ENCODE results near the gene ANK3.

Gene ANK3

GRCh38 chr10:60389413-60390025, at the start of gene ANK3:
Gene ANK3, minus strand, starts transcription at chr10:60389875. Its CDS starts 337 bp downstream, at chr10:60389538.
- in situ Hi-C loops (cut with HindIII; ENCODE audit: low sequenced_read_pairs): no loop called here

DNA sequence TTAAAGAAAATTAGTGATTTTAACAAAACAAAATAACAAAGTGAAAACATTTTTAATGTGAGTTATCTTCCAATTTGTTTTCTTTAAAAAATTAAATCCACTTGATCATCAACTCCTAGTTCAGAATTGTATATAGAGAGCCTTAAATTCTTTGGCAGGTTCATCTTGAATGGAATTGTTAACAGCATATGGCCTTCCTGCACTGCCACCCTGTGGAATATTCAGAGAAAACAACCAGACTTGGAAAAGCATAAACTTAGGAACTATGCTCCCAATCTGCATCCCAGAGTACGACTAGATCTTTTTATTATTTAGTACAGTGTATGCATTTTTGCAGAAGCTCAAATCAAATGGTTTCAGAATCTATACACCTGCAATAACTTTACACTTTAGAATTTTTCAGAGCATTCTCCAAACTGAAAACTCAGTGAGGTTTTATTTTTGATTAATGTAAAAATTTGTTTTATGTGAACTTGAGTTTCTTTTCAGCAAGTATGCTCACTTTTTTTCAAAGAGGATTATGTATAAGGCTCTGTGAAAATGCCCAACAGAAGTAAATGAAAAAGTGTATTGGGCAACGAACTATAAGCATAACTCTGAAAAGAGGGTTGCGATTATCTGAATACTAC, 44.9 kb upstream of the ANK3 start:
- in situ Hi-C loops (cut with HindIII; ENCODE audit: low sequenced_read_pairs): loop anchor here (5.0 to 25.0 kb wide), 3 partner anchors 63 to 322 kb away; no protein-coding TSS in a partner anchor

DNA sequence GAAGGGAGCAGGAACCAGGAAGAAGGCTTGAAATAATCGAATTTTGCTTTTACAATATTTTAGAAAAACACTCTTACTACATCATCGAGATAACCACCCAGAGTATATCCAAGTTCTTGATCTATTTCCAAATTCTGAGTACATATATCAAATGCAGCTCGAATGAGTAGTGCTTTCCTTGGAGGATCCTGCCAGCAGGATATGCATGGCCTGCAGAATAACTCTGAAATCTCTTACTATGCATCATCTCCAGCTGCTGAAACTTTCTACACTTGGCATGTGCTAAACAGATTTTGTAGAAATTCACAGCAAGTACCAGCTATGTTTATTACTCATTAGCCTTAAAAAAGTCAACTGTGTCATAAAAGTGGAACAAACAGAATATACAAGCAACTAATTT, 44.0 kb upstream of the ANK3 start:
- in situ Hi-C loops (cut with HindIII; ENCODE audit: low sequenced_read_pairs): loop anchor here (25.0 kb wide), 2 partner anchors 221 to 321 kb away; no protein-coding TSS in a partner anchor

DNA sequence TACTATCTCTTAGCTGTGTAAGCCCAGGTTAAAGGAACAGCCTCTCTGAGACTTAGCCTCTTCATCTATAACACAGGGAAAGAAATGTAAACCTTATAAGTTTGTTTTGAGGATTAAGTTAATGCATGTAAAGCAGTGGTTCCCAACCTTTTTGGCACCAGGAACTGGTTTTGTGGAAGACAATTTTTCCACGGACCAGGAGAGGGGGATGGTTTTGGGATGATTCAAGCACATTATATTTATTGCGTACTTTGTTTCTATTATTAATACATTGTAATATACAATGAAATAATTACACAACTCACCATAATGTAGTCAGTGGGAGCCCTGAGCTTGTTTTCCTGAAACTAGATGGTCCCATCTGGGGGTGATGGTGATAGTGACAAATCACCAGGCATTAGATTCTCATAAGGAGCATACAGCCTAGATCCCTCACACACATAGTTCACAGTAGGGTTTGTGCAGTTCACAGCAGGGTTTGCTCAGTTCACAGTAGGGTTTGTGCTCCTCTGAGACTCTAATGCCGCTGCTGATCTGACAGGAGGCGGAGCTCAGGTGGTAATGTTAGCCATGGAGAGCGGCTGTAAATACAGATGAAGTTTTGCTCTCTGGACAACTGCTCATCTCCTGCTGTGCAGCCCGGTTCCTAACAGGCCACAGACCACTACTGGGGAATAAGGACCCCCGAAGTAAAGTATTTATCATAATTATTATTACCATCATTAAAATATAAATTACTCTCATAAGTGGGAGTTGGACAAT, 41.3 kb upstream of the ANK3 start:
- in situ Hi-C loops (cut with HindIII; ENCODE audit: low sequenced_read_pairs): loop anchor here (25.0 kb wide), 2 partner anchors 219 to 319 kb away; no protein-coding TSS in a partner anchor

GRCh38 chr10:60430017-60430416, 40.3 kb upstream of the ANK3 start:
- in situ Hi-C loops (cut with HindIII; ENCODE audit: low sequenced_read_pairs): loop anchor here (25.0 kb wide), 2 partner anchors 218 to 318 kb away; no protein-coding TSS in a partner anchor

- in situ Hi-C loops (cut with HindIII; ENCODE audit: low sequenced_read_pairs): loop anchor here (25.0 kb wide), 2 partner anchors 217 to 317 kb away; no protein-coding TSS in a partner anchor
Measured at GRCh38 chr10:60429084-60429849, 39.6 kb upstream of the ANK3 start.

GRCh38 chr10:60428387-60428737, 38.7 kb upstream of the ANK3 start:
- in situ Hi-C loops (cut with HindIII; ENCODE audit: low sequenced_read_pairs): loop anchor here (25.0 kb wide), 2 partner anchors 216 to 316 kb away; no protein-coding TSS in a partner anchor

GRCh38 chr10:60427709-60428386, 38.2 kb upstream of the ANK3 start:
- in situ Hi-C loops (cut with HindIII; ENCODE audit: low sequenced_read_pairs): loop anchor here (25.0 kb wide), 2 partner anchors 216 to 316 kb away; no protein-coding TSS in a partner anchor

DNA sequence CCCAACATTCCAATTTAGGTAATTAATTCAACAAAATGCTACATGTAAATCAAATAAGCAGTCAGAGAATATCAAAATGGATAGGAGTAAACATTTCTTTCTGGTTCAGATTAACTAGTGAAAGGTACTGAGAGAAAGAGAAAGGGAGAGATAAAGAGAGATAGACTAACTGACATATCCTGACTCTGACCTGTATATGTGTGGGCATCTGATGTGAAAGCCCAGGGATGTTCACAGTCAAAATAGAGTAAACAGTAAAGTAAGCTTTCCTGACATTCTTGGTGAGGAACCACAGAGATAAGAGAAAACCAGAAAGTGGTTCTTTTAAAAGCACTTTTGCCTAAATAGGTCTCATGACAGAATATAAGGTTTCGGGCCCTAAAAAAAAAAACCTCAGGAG, 37.5 kb upstream of the ANK3 start:
- in situ Hi-C loops (cut with HindIII; ENCODE audit: low sequenced_read_pairs): loop anchor here (25.0 kb wide), 2 partner anchors 215 to 315 kb away; no protein-coding TSS in a partner anchor

DNA sequence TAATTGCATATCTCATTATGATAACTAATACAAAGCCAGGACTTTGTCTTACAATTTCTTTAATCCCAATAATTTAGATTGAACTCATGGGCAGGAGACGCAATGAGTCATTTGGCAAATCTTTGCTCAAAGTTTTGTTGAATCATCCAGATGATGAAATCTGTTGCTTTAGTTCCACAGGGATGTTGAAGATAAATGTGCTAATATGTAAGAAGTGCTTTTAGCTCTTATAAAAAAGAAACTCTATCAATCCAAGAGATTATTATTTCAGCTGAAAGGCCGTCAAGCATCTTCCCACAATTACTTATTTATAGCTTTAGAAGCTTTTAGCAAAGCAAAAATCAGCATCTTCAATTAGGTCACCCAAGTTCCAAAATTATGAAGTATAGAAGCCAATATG, 36.8 kb upstream of the ANK3 start:
- in situ Hi-C loops (cut with HindIII; ENCODE audit: low sequenced_read_pairs): loop anchor here (25.0 kb wide), 2 partner anchors 214 to 314 kb away; no protein-coding TSS in a partner anchor

- in situ Hi-C loops (cut with HindIII; ENCODE audit: low sequenced_read_pairs): loop anchor here (25.0 kb wide), 2 partner anchors 213 to 313 kb away; no protein-coding TSS in a partner anchor
Measured at GRCh38 chr10:60425392-60426110, 35.9 kb upstream of the ANK3 start.

GRCh38 chr10:60424971-60425370, 35.3 kb upstream of the ANK3 start:
- in situ Hi-C loops (cut with HindIII; ENCODE audit: low sequenced_read_pairs): loop anchor here (25.0 kb wide), 2 partner anchors 213 to 313 kb away; no protein-coding TSS in a partner anchor

- in situ Hi-C loops (cut with HindIII; ENCODE audit: low sequenced_read_pairs): no loop called here
Measured at GRCh38 chr10:60423920-60424319, 34.2 kb upstream of the ANK3 start.

DNA sequence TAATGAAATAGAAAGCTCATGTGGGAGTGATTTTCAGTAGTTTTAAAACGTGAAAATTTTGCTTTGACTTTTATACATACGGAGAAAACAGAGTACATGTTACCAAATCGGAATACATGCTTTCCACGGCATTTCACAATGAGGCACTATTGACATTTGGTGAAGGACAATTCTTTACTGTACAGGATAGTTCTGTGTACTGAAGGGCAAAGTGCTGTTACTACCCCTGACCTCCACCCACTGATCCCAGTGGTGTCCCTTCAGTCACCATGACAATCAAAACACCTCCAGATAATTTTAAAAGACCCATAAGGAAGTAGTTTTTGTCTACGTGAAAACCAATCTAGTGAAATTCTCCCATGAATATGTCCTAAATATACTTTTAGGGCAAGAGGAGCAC, 33.1 kb upstream of the ANK3 start:
- in situ Hi-C loops (cut with HindIII; ENCODE audit: low sequenced_read_pairs): no loop called here

- in situ Hi-C loops (cut with HindIII; ENCODE audit: low sequenced_read_pairs): no loop called here
Measured at GRCh38 chr10:60420991-60421894, 31.6 kb upstream of the ANK3 start.

GRCh38 chr10:60419249-60419648, 29.6 kb upstream of the ANK3 start:
- in situ Hi-C loops (cut with HindIII; ENCODE audit: low sequenced_read_pairs): no loop called here

GRCh38 chr10:60417901-60418300, 28.2 kb upstream of the ANK3 start:
- in situ Hi-C loops (cut with HindIII; ENCODE audit: low sequenced_read_pairs): no loop called here

DNA sequence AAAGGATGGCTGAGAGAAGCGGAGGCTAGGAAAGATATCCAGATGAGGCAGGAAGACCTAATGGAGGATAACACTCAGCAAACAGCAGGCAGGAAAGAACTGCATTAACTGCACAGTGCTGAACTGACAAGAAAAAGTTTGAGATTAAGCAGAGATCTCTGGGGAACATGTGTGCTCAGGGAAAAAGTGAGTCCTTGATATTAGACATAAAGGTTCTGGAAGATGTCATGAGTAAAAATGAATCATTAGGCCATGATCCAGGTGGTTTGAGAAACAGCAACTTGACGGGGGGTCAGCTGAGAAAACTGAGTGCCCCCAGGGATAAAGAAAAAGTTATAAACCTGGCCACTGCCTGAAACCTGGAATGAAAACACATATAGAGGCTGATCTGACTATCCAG, 27.3 kb upstream of the ANK3 start:
- in situ Hi-C loops (cut with HindIII; ENCODE audit: low sequenced_read_pairs): no loop called here
